NT2/D1 (cell line): ENCODE results near the gene PODXL2.
"Not testable (repeated sequence)": the region's sequence is repeated elsewhere in the genome, so short reads cannot be mapped to it uniquely, and the experiment has no call there.

ENCODE experiments used
- SUZ12 ChIP-seq: IDR thresholded peaks from 2 replicates; pipeline ENCODE4 v1.6.1; 2011; ENCODE audit not compliant: insufficient read length, insufficient read depth; ENCODE audit errors: extremely low read depth
- ZNF274 ChIP-seq: IDR thresholded peaks from 2 replicates; pipeline ENCODE4 v1.6.1; 2011; ENCODE audit warnings: mild to moderate bottlenecking, low read depth, low read length

DNA sequence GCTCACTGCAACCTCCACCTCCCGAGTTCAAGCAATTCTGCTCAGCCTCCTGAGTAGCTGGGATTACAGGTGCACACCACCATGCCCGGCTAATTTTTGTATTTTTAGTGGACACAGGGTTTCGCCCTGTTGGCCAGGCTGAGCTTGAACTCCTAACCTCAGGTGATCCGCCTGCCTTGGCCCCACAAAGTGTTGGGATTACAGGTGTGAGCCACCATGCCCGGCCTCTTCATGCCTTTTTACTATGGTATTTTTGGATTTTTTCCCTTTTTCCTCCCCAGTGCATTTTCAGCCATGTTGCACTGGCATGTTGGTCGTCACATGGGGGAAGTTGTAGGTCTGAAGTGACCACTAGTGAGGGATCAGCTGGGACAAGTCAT is 53.2 kb downstream of the PODXL2 start:
- TF ChIP-seq SUZ12, ZNF274: not testable (repeated sequence)
